Common myeloid progenitor, CD34-positive (primary cell): ENCODE results near the gene DBI.

Source experiments
- CTCF ChIA-PET: fragments of 350-600 bp; sonication (Branson Sonifier 250); formaldehyde crosslinking; loops from one replicate; lab custom pipeline; 2021; ENCODE audit warnings: antibody characterized with exemption; lab: Charles Lee
- POLR2A ChIA-PET: fragments of 350-600 bp; sonication (Branson Sonifier 250); formaldehyde crosslinking; loops from one replicate; lab custom pipeline; 2021; ENCODE audit warnings: antibody characterized with exemption; lab: Charles Lee
- DNase-seq, 3 donors: peaks; one replicate each; pipeline versions ENCODE4 v3.0.0 to v3.0.0-alpha.2; 2013
- H3K27ac ChIP-seq, 2 experiments: 1 replicate in 1 of 2; 2 replicates in 1 of 2; pipeline ENCODE4 v1.7.0; 2013; ENCODE audit warnings: inconsistent platforms in 2 of 2, low read length in 2 of 2, mild to moderate bottlenecking in 2 of 2, low read depth in 1 of 2, moderate library complexity in 1 of 2; ENCODE audit not compliant: severe bottlenecking in 2 of 2, insufficient read depth in 1 of 2, poor library complexity in 1 of 2
- H3K27me3 ChIP-seq, 5 experiments: replicated peaks in 2 of 5; 1 replicate in 3 of 5; 2 replicates in 2 of 5; pipeline versions ENCODE4 v1.6.1 to v1.7.0; 2013; ENCODE audit warnings: low read length in 4 of 5, mild to moderate bottlenecking in 2 of 5, moderate library complexity in 2 of 5, inconsistent platforms in 1 of 5; ENCODE audit not compliant: insufficient read depth in 5 of 5, control insufficient read depth in 4 of 5
- H3K36me3 ChIP-seq, 4 experiments: 1 replicate in 2 of 4; 2 replicates in 2 of 4; pipeline versions ENCODE4 v1.6.1 to v1.7.0; 2013; ENCODE audit warnings: low read length in 3 of 4, control low read depth in 1 of 4, mild to moderate bottlenecking in 1 of 4; ENCODE audit not compliant: control insufficient read depth in 4 of 4, insufficient read depth in 4 of 4
- H3K4me1 ChIP-seq, 4 experiments: 1 replicate in 3 of 4; 2 replicates in 1 of 4; pipeline versions ENCODE4 v1.6.1 to v1.7.1; 2013; ENCODE audit warnings: low read length in 3 of 4, mild to moderate bottlenecking in 3 of 4, control low read depth in 1 of 4, inconsistent platforms in 1 of 4, moderate library complexity in 1 of 4; ENCODE audit not compliant: control insufficient read depth in 4 of 4, insufficient read depth in 4 of 4; ENCODE audit errors: control extremely low read depth in 1 of 4
- H3K4me3 ChIP-seq, 7 experiments: 1 replicate in 4 of 7; 2 replicates in 3 of 7; pipeline versions ENCODE4 v1.5.1 to v1.7.0; 2013; ENCODE audit warnings: mild to moderate bottlenecking in 7 of 7, low read length in 6 of 7, moderate library complexity in 6 of 7, inconsistent platforms in 2 of 7, low read depth in 2 of 7, control low read depth in 1 of 7; ENCODE audit not compliant: insufficient read depth in 4 of 7, control insufficient read depth in 1 of 7; ENCODE audit errors: extremely low read depth in 1 of 7
- H3K9me3 ChIP-seq, 5 experiments: 1 replicate in 4 of 5; 2 replicates in 1 of 5; pipeline versions ENCODE4 v1.6.1 to v1.7.1; 2013; ENCODE audit warnings: low read length in 4 of 5, mild to moderate bottlenecking in 2 of 5, inconsistent platforms in 1 of 5, low read depth in 1 of 5, moderate library complexity in 1 of 5; ENCODE audit not compliant: control insufficient read depth in 4 of 5, insufficient read depth in 2 of 5; ENCODE audit errors: control extremely low read depth in 1 of 5
- WGBS: methylation state at CpG from one replicate; pipeline ENCODE4 v1.1.5; 2013; ENCODE audit not compliant: insufficient coverage; 5-methylcytosine and 5-hydroxymethylcytosine counted together

DBI gene

GRCh38 chr2:119341684-119342083 is 25.1 kb upstream of the DBI start:
- CTCF ChIA-PET: no interaction called here
- H3K9me3 ChIP-seq: no peaks in the 10 kb centered on the region
- H3K27me3 ChIP-seq: no peaks in the 10 kb centered on the region
- H3K36me3 ChIP-seq: no peaks in the 10 kb centered on the region
- H3K4me3 ChIP-seq: no peak overlapping the region
- H3K27ac ChIP-seq: no peak overlapping the region
- DNase-seq: no peak
- no CpG with 5 or more reads among the region's 2 CpGs for WGBS
- H3K4me1 ChIP-seq: peaks cover 15 to 28% (median 20%) of the 10 kb centered on the region in 4 experiments
- POLR2A ChIA-PET: no interaction called here

GRCh38 chr2:119349289-119349688 is 17.5 kb upstream of the DBI start:
- ChIA-PET POLR2A (no interaction called here), CTCF (interaction anchor here (0.8 to 1.8 kb wide), 4 partner anchors 10 to 19 kb away, joined by 3 to 4 read pairs (median 3); no protein-coding TSS in a partner anchor)
- peaks cover 0 to 8% (median 7%) of the 10 kb centered on the region in 4 experiments for H3K4me1 ChIP-seq
- DNase-seq: no peak
- H3K4me3 ChIP-seq: no peak overlapping the region
- WGBS: 100% methylated on average over 6 of the region's 6 CpGs
- peaks cover 0 to 1% (median 0%) of the 10 kb centered on the region in 5 experiments for H3K9me3 ChIP-seq
- no peaks in the 10 kb centered on the region for H3K27me3 ChIP-seq
- peaks cover 0 to 3% (median 0%) of the 10 kb centered on the region in 4 experiments for H3K36me3 ChIP-seq
- H3K27ac ChIP-seq: no peak overlapping the region

- H3K36me3 ChIP-seq: peaks cover 0 to 3% (median 0%) of the 10 kb centered on the region in 4 experiments
- POLR2A ChIA-PET: no interaction called here
- H3K27ac ChIP-seq: no peak overlapping the region
- no peak overlapping the region for H3K4me3 ChIP-seq
- no peaks in the 10 kb centered on the region for H3K27me3 ChIP-seq
- 96% methylated on average over 2 of the region's 4 CpGs for WGBS
- DNase-seq: no peak
- H3K9me3 ChIP-seq: peaks cover 0 to 1% (median 0%) of the 10 kb centered on the region in 5 experiments
- CTCF ChIA-PET: interaction anchor here (0.6 to 2.8 kb wide), 7 partner anchors 8 to 84 kb away, joined by 3 to 11 read pairs (median 4); no protein-coding TSS in a partner anchor
- peaks cover 0 to 11% (median 8%) of the 10 kb centered on the region in 4 experiments for H3K4me1 ChIP-seq
These were observed 16.3 kb upstream of the DBI start for GRCh38 chr2:119350311-119350998.

GRCh38 chr2:119352357-119352756 is 14.4 kb upstream of the DBI start:
- POLR2A ChIA-PET: no interaction called here
- DNase-seq: peak in 2 of 3 donors; percentile 20 to 37
- Histone ChIP-seq H3K9me3 (peaks cover 0 to 1% (median 0%) of the 10 kb centered on the region in 5 experiments), H3K4me1 (peaks cover 0 to 19% (median 12%) of the 10 kb centered on the region in 4 experiments), H3K27ac (no peak overlapping the region), H3K36me3 (no peaks in the 10 kb centered on the region), H3K4me3 (peak overlapping the region in 1 of 7 experiments; percentile 24), H3K27me3 (no peaks in the 10 kb centered on the region)
- CTCF ChIA-PET: interaction anchor here (1.2 to 2.8 kb wide), 4 partner anchors 11 to 41 kb away, joined by 4 to 11 read pairs (median 8); partner anchors contain the start of gene DBI

- Histone ChIP-seq H3K4me1 (peaks cover 0 to 19% (median 12%) of the 10 kb centered on the region in 4 experiments), H3K9me3 (peaks cover 0 to 1% (median 0%) of the 10 kb centered on the region in 5 experiments), H3K27me3 (no peaks in the 10 kb centered on the region), H3K36me3 (no peaks in the 10 kb centered on the region), H3K4me3 (no peak overlapping the region), H3K27ac (no peak overlapping the region)
- DNase-seq: no peak
- POLR2A ChIA-PET: no interaction called here
- WGBS: no CpG with 5 or more reads among the region's 1 CpG
- CTCF ChIA-PET: interaction anchor here (2.0 kb wide), 1 partner anchor 10 kb away, joined by 6 read pairs; no protein-coding TSS in a partner anchor
These were observed 11.9 kb upstream of the DBI start for GRCh38 chr2:119354860-119355259.

GRCh38 chr2:119359774-119360173 is 7.0 kb upstream of the DBI start:
- H3K27ac ChIP-seq: no peak overlapping the region
- H3K9me3 ChIP-seq: no peaks in the 10 kb centered on the region
- POLR2A ChIA-PET: no interaction called here
- H3K36me3 ChIP-seq: no peaks in the 10 kb centered on the region
- 100% methylated on average over 3 of the region's 6 CpGs for WGBS
- H3K27me3 ChIP-seq: no peaks in the 10 kb centered on the region
- DNase-seq: no peak
- no peak overlapping the region for H3K4me3 ChIP-seq
- CTCF ChIA-PET: no interaction called here
- H3K4me1 ChIP-seq: peaks cover 0 to 15% (median 5%) of the 10 kb centered on the region in 4 experiments

GRCh38 chr2:119360423-119360966 is 6.3 kb upstream of the DBI start:
- POLR2A ChIA-PET: no interaction called here
- CTCF ChIA-PET: interaction anchor here (0.7 kb wide), 1 partner anchor 11 kb away, joined by 3 read pairs; no protein-coding TSS in a partner anchor
- no peaks in the 10 kb centered on the region for H3K36me3 ChIP-seq
- WGBS: no CpG with 5 or more reads among the region's 2 CpGs
- H3K27me3 ChIP-seq: no peaks in the 10 kb centered on the region
- no peak overlapping the region for H3K4me3 ChIP-seq
- peaks cover 0 to 16% (median 7%) of the 10 kb centered on the region in 4 experiments for H3K4me1 ChIP-seq
- H3K9me3 ChIP-seq: no peaks in the 10 kb centered on the region
- DNase-seq: no peak
- H3K27ac ChIP-seq: no peak overlapping the region
